CD8-positive, alpha-beta memory T cell (primary cell): ENCODE data around the gene ZNF362. TPM values are rescaled to one million over a fixed set of nuclear protein-coding genes. Genes with fewer than 3 reads are reported as not detected.

ENCODE experiments used
- CTCF ChIA-PET: fragments of 350-600 bp; sonication (Branson Sonifier 250); formaldehyde crosslinking; loops from one replicate; lab custom pipeline; 2021; ENCODE audit warnings: antibody characterized with exemption; lab: Charles Lee
- POLR2A ChIA-PET: fragments of 350-600 bp; sonication (Branson Sonifier 250); formaldehyde crosslinking; loops from one replicate; lab custom pipeline; 2021; ENCODE audit warnings: antibody characterized with exemption; lab: Charles Lee
- DNase-seq, 5 donors: peaks; one replicate each; pipeline versions ENCODE4 v3.0.0 to v3.0.0-alpha.2; 2020 to 2022; ENCODE audit warnings: mixed read lengths in 1 of 5
- H3K27ac ChIP-seq: one replicate; pipeline ENCODE4 v1.7.0; 2013; ENCODE audit warnings: low read depth, mild to moderate bottlenecking, low read length, moderate library complexity
- H3K27me3 ChIP-seq: 2 replicates; pipeline ENCODE4 v1.7.0; 2013; ENCODE audit warnings: low read length, mild to moderate bottlenecking; ENCODE audit not compliant: insufficient read depth, poor library complexity, severe bottlenecking
- H3K36me3 ChIP-seq: 2 replicates; pipeline ENCODE4 v1.7.0; 2013; ENCODE audit warnings: mild to moderate bottlenecking, low read length, moderate library complexity; ENCODE audit not compliant: insufficient read depth
- H3K4me1 ChIP-seq: 2 replicates; pipeline ENCODE4 v1.7.0; 2013; ENCODE audit warnings: mild to moderate bottlenecking, low read length, moderate library complexity; ENCODE audit not compliant: insufficient read depth
- H3K4me3 ChIP-seq: 2 replicates; pipeline ENCODE4 v1.7.0; 2013; ENCODE audit warnings: mild to moderate bottlenecking, low read length
- H3K9me3 ChIP-seq: 2 replicates; pipeline ENCODE4 v1.7.0; 2013; ENCODE audit warnings: mild to moderate bottlenecking, low read length
- H3K27ac Mint-ChIP-seq, 8 donors: one replicate each; pipeline ENCODE4 v1.8.0; 2020 to 2021; ENCODE audit warnings: mixed read lengths in 8 of 8, mild to moderate bottlenecking in 6 of 8, inconsistent platforms in 3 of 8, moderate library complexity in 3 of 8
- H3K27me3 Mint-ChIP-seq, 2 donors: one replicate each; pipeline ENCODE4 v1.8.0; 2020 to 2021; ENCODE audit warnings: mixed read lengths in 2 of 2, mild to moderate bottlenecking in 1 of 2, moderate library complexity in 1 of 2
- H3K36me3 Mint-ChIP-seq, 3 donors: one replicate each; pipeline ENCODE4 v1.8.0; 2020 to 2021; ENCODE audit warnings: mixed read lengths in 3 of 3, inconsistent platforms in 1 of 3, mild to moderate bottlenecking in 1 of 3
- H3K4me1 Mint-ChIP-seq, 3 donors: one replicate each; pipeline ENCODE4 v1.8.0; 2020 to 2021; ENCODE audit warnings: mixed read lengths in 3 of 3, inconsistent platforms in 1 of 3, mild to moderate bottlenecking in 1 of 3
- H3K4me3 Mint-ChIP-seq, 7 donors: one replicate each; pipeline ENCODE4 v1.8.0; 2020 to 2021; ENCODE audit warnings: mixed read lengths in 7 of 7, mild to moderate bottlenecking in 6 of 7, moderate library complexity in 4 of 7, inconsistent platforms in 2 of 7
- H3K9me3 Mint-ChIP-seq, 5 donors: one replicate each; pipeline ENCODE4 v1.8.0; 2020 to 2022; ENCODE audit warnings: mixed read lengths in 5 of 5, mild to moderate bottlenecking in 3 of 5, moderate library complexity in 2 of 5, inconsistent platforms in 1 of 5
- polyA plus RNA-seq: library from polyadenylated mRNA; unstranded; fragments of 300-500 nt; fragmentation: Illumina TruSeq; gene quantifications from one replicate; pipeline ENCODE4 v1.2.3, GENCODE V29; 2021
- total RNA-seq, 2 experiments: library from RNA; stranded (reverse); gene quantifications; one replicate each; pipeline ENCODE4 v1.2.3, GENCODE V29; 2021

The ZNF362 gene
- total and polyA plus RNA-seq, 3 experiments from 2014 or later, result 8.5 to 26.4 (median 9.9) TPM

DNA sequence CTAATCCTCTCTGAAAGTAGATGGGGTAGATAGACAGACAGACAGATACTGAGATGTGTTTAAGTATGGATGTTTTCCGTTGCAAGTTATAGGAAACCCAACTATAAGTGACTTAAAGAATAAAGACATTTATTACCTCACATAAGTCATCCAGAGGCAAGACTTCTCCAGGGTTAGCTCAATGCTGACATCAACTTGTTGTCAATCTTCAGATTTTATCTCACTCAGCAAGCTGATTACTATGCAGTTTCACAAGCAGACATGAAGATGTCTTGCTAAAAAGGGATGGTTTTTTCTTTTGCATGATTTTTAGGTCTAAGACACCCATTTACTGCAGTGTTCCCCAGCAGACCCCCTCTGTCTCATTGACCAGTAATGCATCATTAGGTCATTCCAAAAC lies 30.7 kb upstream of the ZNF362 start:
- H3K9me3 Mint-ChIP-seq, result peaks cover 8 to 15% (median 14%) of the 10 kb centered on the region in 5 donors
- H3K27me3 Mint-ChIP-seq, result peaks cover 4 to 39% of the 10 kb centered on the region in 2 donors
- H3K4me3 Mint-ChIP-seq, result no peak overlapping the region
- Histone ChIP-seq H3K9me3 (no peaks in the 10 kb centered on the region), H3K27me3 (no peaks in the 10 kb centered on the region), H3K27ac (no peak overlapping the region), H3K4me3 (no peak overlapping the region), H3K36me3 (no peaks in the 10 kb centered on the region), H3K4me1 (no peaks in the 10 kb centered on the region)
- CTCF ChIA-PET, result no interaction called here
- no peak overlapping the region for H3K27ac Mint-ChIP-seq
- DNase-seq, result no peak
- peaks cover 0 to 10% (median 1%) of the 10 kb centered on the region in 3 donors for H3K36me3 Mint-ChIP-seq
- peaks cover 0 to 3% (median 0%) of the 10 kb centered on the region in 3 donors for H3K4me1 Mint-ChIP-seq
- POLR2A ChIA-PET, result no interaction called here

DNA sequence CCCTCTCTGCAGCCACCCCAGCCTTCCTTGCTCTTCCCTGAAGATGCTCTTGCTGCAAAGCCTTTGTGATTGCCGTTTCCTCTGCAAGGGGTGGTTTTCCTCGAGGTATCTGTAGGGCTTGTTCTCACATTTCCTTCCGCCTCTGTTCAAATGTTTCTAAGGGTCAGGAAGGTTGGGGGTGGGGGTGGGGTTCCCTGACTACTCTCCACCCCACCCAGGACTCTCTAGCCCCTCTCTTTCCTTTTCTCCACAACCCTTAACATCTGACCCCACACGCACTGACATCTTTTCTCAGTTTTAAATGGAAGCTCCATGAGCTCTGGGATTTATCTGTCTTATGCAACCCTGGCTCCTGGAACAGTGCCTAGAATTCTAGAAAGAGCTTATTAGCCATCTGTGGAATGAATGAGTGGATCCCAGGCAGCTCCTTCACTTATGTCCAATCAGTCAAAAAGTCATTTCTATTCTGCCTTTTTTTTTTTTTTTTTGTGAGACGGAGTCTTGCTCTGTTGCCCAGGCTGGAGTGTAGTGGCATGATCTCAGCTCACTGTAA lies 27.3 kb upstream of the ZNF362 start:
- H3K4me3 Mint-ChIP-seq, result no peak overlapping the region
- H3K27me3 Mint-ChIP-seq, result peaks cover 3 to 46% of the 10 kb centered on the region in 2 donors
- ChIA-PET CTCF (no interaction called here), POLR2A (no interaction called here)
- Histone ChIP-seq H3K27me3 (no peaks in the 10 kb centered on the region), H3K4me3 (no peak overlapping the region), H3K36me3 (no peaks in the 10 kb centered on the region), H3K27ac (no peak overlapping the region), H3K4me1 (no peaks in the 10 kb centered on the region), H3K9me3 (no peaks in the 10 kb centered on the region)
- peaks cover 0 to 1% (median under 1%) of the 10 kb centered on the region in 3 donors for H3K36me3 Mint-ChIP-seq
- H3K9me3 Mint-ChIP-seq, result peaks cover 8 to 11% (median 9%) of the 10 kb centered on the region in 5 donors
- DNase-seq, result no peak
- peaks cover 0 to 3% (median 0%) of the 10 kb centered on the region in 3 donors for H3K4me1 Mint-ChIP-seq
- peak overlapping the region in 1 of 8 donors; percentile 62 for H3K27ac Mint-ChIP-seq

DNA sequence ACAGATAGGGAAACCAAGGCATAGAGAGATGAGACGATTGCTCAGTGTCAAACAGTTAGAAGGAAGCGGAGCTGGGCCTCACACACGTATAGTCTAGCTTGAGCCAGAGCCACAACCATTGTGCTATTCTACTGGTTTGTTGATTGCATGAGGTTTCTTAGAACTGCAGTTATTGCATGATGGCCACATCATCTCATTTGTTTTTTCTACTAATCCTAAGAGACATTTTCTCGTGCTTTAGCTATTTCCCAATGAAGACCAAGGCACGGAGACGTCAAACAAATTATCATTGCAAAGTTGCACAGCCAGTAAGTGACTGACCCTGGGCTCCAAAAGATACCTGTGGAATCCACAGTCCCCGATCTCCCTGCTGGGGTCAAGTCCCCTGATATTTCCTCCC lies 25.1 kb upstream of the ZNF362 start:
- Histone ChIP-seq H3K27ac (no peak overlapping the region), H3K4me1 (no peaks in the 10 kb centered on the region), H3K27me3 (no peaks in the 10 kb centered on the region), H3K4me3 (no peak overlapping the region), H3K9me3 (no peaks in the 10 kb centered on the region), H3K36me3 (no peaks in the 10 kb centered on the region)
- CTCF ChIA-PET, result no interaction called here
- H3K4me3 Mint-ChIP-seq, result no peak overlapping the region
- H3K27me3 Mint-ChIP-seq, result peaks cover 4 to 46% of the 10 kb centered on the region in 2 donors
- peaks cover 0 to 3% (median 0%) of the 10 kb centered on the region in 3 donors for H3K4me1 Mint-ChIP-seq
- no peak overlapping the region for H3K27ac Mint-ChIP-seq
- POLR2A ChIA-PET, result no interaction called here
- no peaks in the 10 kb centered on the region for H3K9me3 Mint-ChIP-seq
- no peaks in the 10 kb centered on the region for H3K36me3 Mint-ChIP-seq
- no peak for DNase-seq

DNA sequence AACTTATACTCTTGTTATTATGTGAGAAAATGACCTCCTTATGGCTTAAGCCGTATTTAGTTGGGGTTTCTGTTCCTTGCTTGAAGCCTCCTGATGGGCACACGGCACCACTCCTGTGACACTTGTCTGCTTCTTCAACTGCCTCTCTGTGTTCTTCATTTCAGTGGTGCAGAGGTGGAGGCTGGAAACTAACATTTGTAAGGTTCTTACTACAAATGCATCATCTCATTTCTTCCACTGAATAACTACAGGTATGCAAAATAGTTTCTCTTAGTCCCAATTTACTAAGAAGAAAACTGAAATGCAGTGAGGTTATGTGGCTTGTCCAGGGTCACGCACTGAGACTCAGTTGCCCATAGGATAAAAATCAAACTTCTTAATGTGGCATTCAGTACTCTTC lies 23.6 kb upstream of the ZNF362 start:
- Histone ChIP-seq H3K4me3 (no peak overlapping the region), H3K27me3 (no peaks in the 10 kb centered on the region), H3K36me3 (no peaks in the 10 kb centered on the region), H3K27ac (no peak overlapping the region), H3K9me3 (no peaks in the 10 kb centered on the region), H3K4me1 (no peaks in the 10 kb centered on the region)
- ChIA-PET CTCF (no interaction called here), POLR2A (no interaction called here)
- H3K9me3 Mint-ChIP-seq, result no peaks in the 10 kb centered on the region
- no peak overlapping the region for H3K4me3 Mint-ChIP-seq
- no peaks in the 10 kb centered on the region for H3K36me3 Mint-ChIP-seq
- peaks cover 4 to 41% of the 10 kb centered on the region in 2 donors for H3K27me3 Mint-ChIP-seq
- DNase-seq, result no peak
- peaks cover 5 to 10% (median 5%) of the 10 kb centered on the region in 3 donors for H3K4me1 Mint-ChIP-seq
- H3K27ac Mint-ChIP-seq, result no peak overlapping the region

DNA sequence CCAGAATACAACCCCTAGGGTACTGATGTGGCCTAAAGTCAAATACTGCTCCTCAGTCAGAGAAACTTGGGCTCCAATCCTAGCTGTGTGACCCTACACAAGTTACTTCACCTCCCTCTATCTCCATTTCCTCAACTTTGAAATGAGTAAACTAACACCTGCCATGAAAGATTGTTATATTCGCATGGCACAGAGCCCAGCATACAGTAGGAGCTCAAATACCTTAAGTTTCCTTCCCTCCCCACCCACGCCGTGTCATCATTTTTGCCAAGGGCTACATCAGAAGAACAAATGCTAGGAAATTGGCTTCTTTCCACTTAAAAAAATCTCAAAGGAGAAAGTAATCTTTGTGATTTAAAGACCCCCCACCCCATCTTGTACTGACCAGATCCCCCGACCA lies 22.2 kb upstream of the ZNF362 start:
- H3K27me3 Mint-ChIP-seq, result peaks cover 4 to 29% of the 10 kb centered on the region in 2 donors
- no peak overlapping the region for H3K27ac ChIP-seq
- no peaks in the 10 kb centered on the region for H3K36me3 ChIP-seq
- H3K27ac Mint-ChIP-seq, result peak overlapping the region in 1 of 8 donors; percentile 38
- no peaks in the 10 kb centered on the region for H3K27me3 ChIP-seq
- H3K4me1 ChIP-seq, result no peaks in the 10 kb centered on the region
- peaks cover 6 to 7% (median 7%) of the 10 kb centered on the region in 3 donors for H3K4me1 Mint-ChIP-seq
- no peaks in the 10 kb centered on the region for H3K9me3 Mint-ChIP-seq
- H3K4me3 ChIP-seq, result no peak overlapping the region
- no peak overlapping the region for H3K4me3 Mint-ChIP-seq
- CTCF ChIA-PET, result no interaction called here
- H3K36me3 Mint-ChIP-seq, result no peaks in the 10 kb centered on the region
- POLR2A ChIA-PET, result no interaction called here
- no peaks in the 10 kb centered on the region for H3K9me3 ChIP-seq
- no peak for DNase-seq

DNA sequence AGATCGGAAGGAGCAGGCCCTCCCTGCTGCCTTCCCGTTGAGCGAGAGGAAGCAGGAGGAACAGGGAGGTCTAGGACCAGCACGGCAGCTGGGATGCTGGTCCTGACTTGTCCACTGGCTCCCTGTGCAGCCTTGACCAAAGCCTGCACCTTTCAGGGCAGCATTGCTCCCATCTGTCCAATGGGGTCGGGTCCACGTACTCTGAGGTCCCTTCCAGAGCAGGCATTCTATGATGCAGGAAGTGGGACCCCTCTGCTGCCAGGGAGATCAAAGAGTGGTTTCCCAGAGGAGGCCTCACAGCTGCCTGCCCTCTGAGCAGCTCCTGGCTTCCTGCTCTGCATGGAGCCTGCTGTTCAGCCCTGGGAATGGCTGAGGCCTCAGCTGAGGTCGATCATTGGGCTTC lies 21.7 kb upstream of the ZNF362 start:
- DNase-seq, result no peak
- Histone ChIP-seq H3K4me3 (no peak overlapping the region), H3K27ac (no peak overlapping the region), H3K9me3 (no peaks in the 10 kb centered on the region), H3K4me1 (no peaks in the 10 kb centered on the region), H3K36me3 (no peaks in the 10 kb centered on the region), H3K27me3 (no peaks in the 10 kb centered on the region)
- Mint-ChIP-seq H3K36me3 (no peaks in the 10 kb centered on the region), H3K9me3 (no peaks in the 10 kb centered on the region), H3K27ac (no peak overlapping the region), H3K27me3 (peaks cover 4 to 30% of the 10 kb centered on the region in 2 donors), H3K4me3 (no peak overlapping the region), H3K4me1 (peaks cover 6 to 7% (median 7%) of the 10 kb centered on the region in 3 donors)
- ChIA-PET CTCF (no interaction called here), POLR2A (no interaction called here)

DNA sequence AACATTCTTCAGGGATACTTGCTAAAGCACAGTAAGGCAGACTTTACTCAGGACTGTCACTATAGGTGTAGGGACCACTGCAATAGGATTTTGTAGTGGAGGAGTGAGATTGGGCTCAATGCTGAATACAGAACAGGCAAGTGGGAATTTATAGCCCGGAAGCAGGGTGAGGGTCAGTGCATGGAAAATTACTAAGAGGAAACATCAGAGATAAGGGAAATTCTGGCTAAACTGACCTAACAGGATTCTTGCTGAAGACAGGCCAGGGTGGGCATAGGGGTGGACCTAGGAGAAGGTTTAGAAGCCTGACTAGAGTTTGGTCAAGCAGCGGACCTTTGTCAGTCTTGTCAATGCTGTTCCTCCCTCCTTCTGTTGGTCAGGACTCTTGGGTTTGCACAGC lies 20.8 kb upstream of the ZNF362 start:
- H3K36me3 ChIP-seq, result no peaks in the 10 kb centered on the region
- H3K9me3 ChIP-seq, result no peaks in the 10 kb centered on the region
- ChIA-PET CTCF (no interaction called here), POLR2A (no interaction called here)
- H3K27ac ChIP-seq, result no peak overlapping the region
- H3K27ac Mint-ChIP-seq, result no peak overlapping the region
- DNase-seq, result no peak
- H3K4me3 Mint-ChIP-seq, result no peak overlapping the region
- H3K4me1 Mint-ChIP-seq, result peaks cover 6 to 7% (median 7%) of the 10 kb centered on the region in 3 donors
- H3K27me3 ChIP-seq, result no peaks in the 10 kb centered on the region
- no peaks in the 10 kb centered on the region for H3K9me3 Mint-ChIP-seq
- no peak overlapping the region for H3K4me3 ChIP-seq
- peaks cover 4 to 35% of the 10 kb centered on the region in 2 donors for H3K27me3 Mint-ChIP-seq
- H3K36me3 Mint-ChIP-seq, result no peaks in the 10 kb centered on the region
- no peaks in the 10 kb centered on the region for H3K4me1 ChIP-seq

DNA sequence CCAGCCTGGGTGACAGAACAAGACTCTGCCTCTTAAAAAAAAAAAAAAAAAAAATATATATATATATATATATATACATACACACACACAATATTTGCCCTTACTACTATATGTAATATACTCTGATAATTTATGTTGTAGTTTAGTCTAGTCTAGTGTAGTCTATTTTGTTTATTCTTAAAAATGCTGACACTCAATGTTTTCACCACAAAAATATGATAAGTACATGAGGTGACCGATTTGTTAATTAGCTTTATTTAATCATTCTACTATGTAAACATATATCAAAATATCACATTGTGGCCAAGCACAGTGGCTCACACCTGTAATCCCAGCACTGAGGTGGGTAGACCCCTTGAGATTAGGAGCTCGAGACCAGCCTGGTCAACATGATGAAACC lies 19.8 kb upstream of the ZNF362 start:
- no peak for DNase-seq
- Mint-ChIP-seq H3K36me3 (no peaks in the 10 kb centered on the region), H3K9me3 (no peaks in the 10 kb centered on the region), H3K4me3 (no peak overlapping the region), H3K27ac (peak overlapping the region in 1 of 8 donors; percentile 67), H3K4me1 (peaks cover 6 to 7% (median 7%) of the 10 kb centered on the region in 3 donors), H3K27me3 (peaks cover 4 to 35% of the 10 kb centered on the region in 2 donors)
- Histone ChIP-seq H3K36me3 (no peaks in the 10 kb centered on the region), H3K27ac (no peak overlapping the region), H3K4me3 (no peak overlapping the region), H3K9me3 (no peaks in the 10 kb centered on the region), H3K27me3 (no peaks in the 10 kb centered on the region), H3K4me1 (no peaks in the 10 kb centered on the region)
- ChIA-PET CTCF (no interaction called here), POLR2A (no interaction called here)
